A673 (cell line): ENCODE measurements around the gene TLR5.

Source experiments
- EZH2 ChIP-seq: fragments of 200-600 bp; sonication (generic); IDR thresholded peaks from 2 replicates; pipeline ENCODE4 v1.6.1; 2017; ENCODE audit warnings: borderline replicate concordance, low read depth, mild to moderate bottlenecking, mixed read lengths, antibody characterized with exemption, low read length; ENCODE audit not compliant: poor library complexity, severe bottlenecking
- TF ChIP-seq, protein P1 (sequence below): fragments of 300-800, 200-600 bp; sonication (generic); conservative IDR thresholded peaks from 2 replicates; pipeline ENCODE4 v1.5.1; 2017; ENCODE audit warnings: low read depth, mild to moderate bottlenecking, antibody characterized with exemption, low read length, moderate library complexity, mixed read lengths

DNA sequence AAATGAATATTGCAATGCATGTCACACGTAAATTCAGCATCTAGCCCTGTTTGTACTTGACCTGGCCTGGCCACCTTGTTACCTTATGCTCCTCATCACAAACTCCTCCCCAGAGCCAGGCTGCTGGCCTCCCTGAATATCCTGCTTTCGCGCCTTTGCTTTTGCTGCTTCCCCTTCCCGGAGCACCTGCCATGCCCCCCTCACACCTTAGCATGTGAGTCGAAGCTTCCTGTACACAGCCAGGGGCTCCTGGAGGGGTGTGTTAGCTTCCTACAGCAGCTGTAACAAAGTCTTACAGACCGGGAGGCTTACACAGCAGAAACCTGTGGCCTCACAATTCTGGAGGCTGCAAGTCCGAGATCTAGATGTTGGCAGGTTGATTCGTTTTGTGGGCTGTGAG lies 60.1 kb downstream of the TLR5 start:
- TF ChIP-seq, protein P1, sequence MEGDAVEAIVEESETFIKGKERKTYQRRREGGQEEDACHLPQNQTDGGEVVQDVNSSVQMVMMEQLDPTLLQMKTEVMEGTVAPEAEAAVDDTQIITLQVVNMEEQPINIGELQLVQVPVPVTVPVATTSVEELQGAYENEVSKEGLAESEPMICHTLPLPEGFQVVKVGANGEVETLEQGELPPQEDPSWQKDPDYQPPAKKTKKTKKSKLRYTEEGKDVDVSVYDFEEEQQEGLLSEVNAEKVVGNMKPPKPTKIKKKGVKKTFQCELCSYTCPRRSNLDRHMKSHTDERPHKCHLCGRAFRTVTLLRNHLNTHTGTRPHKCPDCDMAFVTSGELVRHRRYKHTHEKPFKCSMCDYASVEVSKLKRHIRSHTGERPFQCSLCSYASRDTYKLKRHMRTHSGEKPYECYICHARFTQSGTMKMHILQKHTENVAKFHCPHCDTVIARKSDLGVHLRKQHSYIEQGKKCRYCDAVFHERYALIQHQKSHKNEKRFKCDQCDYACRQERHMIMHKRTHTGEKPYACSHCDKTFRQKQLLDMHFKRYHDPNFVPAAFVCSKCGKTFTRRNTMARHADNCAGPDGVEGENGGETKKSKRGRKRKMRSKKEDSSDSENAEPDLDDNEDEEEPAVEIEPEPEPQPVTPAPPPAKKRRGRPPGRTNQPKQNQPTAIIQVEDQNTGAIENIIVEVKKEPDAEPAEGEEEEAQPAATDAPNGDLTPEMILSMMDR = no peak
- TF ChIP-seq EZH2 = no peak
